ENCODE measurements around the gene CCBE1.

- TF ChIP-seq CTCF (IDR thresholded peaks at IDR 0.05; ENCODE audit: insufficient read depth, low read length, poor library complexity, severe bottlenecking), result no peak
- no peak for TF ChIP-seq EZH2phosphoT487 (conservative IDR thresholded peaks at IDR 0.05; ENCODE audit: low read length)
Measured at GRCh38 chr18:59501920-59502273, 195.3 kb downstream of the CCBE1 start.

All from SU-DHL-6 (cell line).